ENCODE data around the gene YES1.
"Not testable (repeated sequence)": the region's sequence is repeated elsewhere in the genome, so short reads cannot be mapped to it uniquely, and the experiment has no call there.

The YES1 gene

DNA sequence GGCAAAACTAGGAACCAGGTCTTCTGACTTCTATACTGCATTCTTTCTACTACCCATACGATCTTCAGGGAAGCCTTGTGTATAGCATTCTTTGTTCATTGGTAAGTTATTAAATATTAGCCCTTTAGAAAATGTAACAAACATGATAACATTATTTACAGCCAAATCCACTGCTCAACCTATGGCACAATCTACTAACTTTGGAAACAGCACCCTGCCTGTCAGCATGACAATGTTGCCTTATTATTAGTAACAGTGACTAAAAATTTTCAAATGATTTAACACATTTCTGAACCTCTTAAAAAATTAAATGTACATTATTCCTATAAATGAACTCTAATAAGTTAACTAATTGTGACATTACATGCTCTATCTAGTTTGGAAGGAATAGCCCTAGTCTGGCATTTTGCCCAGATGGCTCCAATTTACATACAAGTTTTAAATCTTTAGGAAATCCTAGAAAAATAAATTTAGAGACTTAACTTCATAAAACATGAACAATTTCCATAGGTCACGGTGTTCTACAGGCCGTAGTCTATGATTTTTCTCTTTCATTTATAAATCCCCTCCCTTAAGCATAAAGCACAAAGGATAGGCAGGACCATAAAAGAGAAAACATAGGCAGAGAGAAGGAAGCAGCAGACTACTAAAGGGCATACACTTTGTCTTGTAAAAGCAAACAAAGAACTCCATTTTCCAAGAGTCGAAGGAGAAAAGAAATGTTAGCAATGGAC, 33.7 kb downstream of the YES1 start:
- no peak for DNase-seq

DNA sequence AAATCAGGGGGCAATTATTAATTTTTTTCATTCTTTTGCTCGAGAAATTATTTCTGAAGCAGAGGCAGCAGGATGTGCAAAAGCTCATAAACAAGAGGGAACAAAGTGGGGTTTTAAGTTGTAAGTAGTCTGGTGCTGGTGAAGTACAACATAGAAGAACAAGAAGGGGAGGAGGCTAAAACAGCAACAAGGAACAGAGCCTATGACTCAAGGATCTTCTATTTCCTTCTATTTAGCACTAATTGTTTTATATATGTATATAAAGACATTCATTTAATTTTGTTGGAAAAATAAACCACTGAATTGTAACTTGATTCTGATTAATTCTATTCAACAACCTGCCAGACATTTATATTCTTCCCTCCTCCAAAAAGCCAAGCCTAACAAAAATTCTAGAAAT, 35.0 kb downstream of the YES1 start:
- DNase-seq, result no peak

DNA sequence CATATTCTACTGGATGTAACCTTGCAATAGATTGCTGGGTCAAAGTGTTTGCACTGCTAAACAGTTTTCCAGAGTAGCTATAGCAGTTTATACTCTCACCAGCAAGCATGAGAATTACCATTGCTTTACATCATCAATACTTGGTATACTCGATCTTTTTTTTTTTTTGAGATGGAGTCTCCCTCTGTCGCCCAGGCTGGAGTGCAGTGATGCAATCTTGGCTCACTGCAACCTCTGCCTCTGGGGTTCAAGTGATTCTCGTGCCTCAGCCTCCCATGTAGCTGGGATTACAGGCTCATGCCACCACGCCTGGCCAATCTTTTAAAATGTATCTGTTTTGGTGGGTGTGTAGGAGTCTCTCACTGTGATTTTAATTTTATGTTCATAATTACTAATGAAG, 36.0 kb downstream of the YES1 start:
- DNase-seq, result not testable (repeated sequence)

DNA sequence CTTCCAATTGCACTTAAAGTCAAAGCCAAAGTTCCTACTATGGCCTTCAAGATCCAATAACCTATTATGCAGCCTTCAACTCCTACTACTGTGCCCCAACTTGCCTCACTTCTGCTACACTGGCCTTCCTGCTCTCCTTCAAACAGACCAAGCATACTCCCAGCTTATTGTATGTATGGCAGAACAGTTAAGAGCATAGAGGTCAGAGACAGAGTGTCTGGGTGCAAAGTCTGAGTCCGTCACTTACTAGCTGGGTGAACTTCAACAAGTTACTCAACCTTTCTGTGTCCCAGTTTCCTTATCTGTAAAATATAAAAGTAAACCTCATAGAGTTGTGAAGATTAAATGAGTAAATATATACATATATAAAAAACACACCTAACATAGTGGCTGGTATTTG, 37.2 kb downstream of the YES1 start:
- DNase-seq, result no peak

DNA sequence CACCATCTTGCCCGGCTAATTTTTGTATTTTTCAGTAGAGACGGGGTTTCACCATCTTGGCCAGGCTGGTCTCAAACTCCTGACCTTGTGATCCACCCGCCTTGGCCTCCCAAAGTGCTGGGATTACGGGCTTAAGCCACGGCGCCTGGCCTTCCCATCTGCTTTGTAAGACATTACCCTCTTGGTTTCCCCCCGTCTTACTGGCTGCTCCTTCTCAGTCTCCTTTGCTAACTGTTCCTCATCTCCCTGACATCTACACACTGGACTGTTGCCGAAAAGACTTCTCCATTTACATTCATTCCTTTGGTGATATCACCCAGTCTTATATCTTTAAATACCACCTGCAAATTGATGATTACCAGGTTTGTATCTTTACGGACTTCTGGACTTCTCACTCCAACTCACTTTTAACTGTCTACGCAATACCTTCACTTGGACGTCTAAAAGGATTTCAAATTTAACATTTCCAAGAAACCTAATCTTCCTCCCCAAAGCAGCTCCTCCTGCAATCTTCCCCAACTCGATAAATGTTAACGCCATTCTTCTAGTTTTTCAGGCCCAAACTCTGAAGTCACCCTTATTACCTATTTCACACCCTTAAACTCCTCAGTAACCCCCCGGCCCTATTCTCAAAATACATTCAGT, 37.9 kb downstream of the YES1 start:
- DNase-seq, result no peak

DNA sequence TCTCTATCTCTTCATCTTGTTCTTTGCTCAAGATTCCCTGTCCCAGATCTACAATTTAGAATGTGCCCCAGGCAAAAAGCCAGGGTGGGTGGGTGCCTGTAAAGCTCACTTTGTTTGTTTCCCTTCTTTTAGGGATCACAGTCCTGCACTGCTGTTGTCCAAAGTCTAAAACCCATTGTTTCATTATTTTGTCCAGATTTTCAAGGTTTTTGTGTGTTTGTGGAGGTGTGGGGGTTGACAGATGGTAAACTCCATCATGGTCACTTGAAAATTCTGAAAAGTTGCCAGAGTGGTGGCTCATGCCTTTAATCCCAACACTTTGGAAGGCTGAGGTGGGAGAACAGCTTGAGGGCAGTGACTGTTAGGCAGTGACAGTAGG, 41.5 kb downstream of the YES1 start:
- DNase-seq, result no peak

DNA sequence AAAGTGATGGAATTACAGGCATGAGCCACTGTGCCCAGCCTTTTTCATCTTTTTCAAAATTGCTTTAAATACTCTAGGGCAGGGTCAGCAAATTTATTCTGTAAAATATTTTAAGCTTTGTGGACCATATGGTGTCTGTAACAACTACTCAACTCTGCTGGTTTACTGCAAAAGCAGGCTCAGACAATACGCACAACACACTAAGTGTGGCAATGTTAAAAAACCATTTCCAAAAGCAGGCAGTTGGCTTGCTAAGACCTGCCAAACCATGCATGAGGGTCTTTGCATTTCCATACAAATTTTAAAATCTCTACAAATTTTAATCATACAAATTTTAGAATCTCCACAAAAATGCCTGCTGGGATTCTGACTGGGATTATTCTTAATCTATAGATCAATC, 44.1 kb downstream of the YES1 start:
- no peak for DNase-seq

DNA sequence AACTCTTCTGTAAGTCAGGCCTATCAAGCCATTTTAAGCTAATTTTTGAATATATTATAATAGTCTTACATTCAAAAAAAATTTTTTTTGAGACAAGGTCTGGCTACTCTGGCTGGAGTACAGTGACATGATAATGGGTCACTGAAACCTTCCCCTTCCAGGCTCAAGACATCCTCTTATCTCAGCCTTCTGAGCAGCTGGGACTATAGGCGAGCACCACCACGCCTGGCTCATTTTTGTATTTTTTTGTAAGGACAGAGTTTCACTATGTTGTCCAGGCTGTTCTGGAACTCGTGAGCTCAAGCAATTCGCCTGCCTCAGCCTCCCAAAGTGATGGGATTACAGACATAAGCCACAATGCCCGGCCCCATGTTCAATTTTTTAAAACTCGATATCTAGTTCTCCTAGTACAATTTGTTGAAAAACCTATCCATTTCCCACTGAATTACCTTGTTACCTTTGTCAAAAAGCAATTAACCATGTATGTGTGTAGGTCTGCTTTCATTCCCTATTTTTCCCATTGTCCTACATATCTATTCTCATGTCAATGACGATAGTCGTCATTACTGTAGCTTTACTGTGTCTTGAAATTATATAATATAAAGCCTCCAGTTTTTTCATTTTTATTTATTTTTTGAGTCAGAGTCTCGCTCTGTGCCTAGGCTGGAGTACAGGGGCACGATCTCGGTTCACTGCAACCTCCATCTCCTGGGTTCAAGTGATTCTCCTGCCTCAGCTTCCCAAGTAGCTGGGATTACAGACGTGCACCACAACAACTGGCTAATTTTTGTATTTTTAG, 44.8 kb downstream of the YES1 start:
- DNase-seq, result no peak

DNA sequence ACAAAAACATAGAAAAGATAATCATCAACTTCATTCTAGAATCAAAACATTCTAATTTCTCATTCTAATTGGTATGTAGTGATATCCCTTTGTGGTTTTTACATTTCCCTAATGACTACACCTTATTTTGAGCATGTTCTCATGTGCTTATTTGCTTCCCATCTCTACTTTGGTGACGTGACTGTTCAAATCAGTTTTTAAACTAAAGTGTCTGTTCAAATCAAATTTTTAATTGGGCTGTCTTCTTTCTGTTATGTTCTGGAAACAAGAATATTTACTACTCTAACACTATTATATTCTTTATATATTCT, 45.5 kb downstream of the YES1 start:
- no peak for DNase-seq

DNA sequence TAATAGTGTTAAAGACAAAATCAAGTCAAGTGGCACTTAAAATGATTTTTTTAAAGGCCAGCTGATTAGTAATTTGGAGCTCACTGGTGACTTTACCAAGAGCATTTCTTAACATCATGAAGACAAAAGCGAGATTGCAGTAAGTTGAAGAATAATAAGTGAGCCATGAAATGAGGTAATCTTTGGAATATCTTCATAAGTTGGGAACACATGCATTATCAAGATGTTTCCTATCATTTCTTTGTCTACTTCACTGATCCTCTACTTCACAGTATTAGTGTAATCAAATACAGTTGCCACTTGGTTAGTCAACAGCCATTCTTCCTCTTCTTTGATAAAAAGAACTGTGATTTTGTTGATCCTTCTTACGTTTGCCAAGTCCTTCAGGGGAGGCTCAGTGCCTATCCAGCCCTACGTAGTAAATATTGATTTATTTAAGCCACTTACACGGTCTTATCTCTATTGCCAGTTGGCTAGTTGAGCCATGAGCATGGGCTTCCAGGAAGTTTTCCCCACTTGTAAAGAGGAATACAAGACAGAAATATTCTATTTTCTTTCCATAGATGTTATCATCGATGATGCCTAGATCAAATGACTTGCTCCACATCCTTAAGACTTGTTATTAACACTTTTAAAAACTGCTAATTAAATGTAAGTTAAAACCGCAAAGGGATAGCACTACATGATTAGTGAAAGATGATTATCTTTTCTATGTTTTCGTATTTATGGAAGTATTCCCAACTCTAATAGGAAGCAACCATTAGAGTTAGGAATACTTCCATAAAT, 46.1 kb downstream of the YES1 start:
- no peak for DNase-seq

DNA sequence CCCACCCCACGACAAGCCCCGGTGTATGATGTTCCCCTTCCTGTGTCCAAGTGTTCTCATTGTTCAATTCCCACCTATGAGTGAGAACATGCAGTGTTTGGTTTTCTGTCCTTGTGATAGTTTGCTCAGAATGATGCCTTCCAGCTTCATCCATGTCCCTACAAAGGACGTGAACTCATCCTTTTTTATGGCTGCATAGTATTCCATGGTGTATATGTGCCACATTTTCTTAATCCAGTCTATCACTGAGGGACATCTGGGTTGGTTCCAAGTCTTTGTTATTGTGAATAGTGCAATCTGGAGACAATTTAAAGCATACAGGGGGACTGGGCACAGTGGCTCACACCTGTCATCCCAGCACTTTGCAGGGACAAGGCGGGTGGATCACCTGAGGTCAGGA, 52.2 kb downstream of the YES1 start:
- not testable (repeated sequence) for DNase-seq

DNA sequence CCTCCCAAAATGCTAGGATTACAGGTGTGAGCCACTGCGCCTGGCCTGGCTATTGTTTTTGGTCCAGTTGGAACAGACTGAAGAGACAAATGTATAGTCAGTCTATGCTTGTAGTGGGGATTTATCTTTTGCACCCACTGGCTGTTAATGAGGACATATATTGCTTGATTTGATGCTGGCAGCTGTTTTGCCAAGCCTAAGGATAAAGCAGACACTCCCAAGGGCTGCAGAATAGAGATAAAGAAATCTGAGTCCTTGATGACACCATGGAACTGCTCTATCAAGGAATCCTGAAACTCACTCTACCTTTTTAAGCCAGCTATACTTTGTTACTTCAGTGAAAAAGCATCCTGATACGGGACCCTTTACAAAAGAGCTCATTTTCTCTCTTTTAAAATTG, 56.5 kb downstream of the YES1 start:
- no peak for DNase-seq

DNA sequence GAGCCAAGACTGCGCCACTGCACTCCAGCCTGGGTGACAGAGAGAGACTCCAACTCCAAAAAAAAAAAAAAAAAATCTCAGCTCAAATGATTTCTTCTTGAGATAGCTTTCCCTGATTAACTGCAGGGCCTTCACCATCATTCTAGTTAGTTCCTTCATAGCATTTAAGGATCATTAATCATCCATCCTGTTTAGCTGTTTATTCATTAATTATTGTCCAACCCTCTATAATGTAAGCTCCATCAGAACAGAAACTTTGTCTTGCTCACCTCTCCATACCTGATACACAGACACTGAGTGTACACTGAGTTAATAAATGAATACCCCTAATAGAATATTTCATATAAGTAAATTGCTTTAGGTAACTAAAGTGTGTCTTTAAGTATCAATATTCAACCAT, 57.4 kb downstream of the YES1 start:
- DNase-seq, result no peak

DNA sequence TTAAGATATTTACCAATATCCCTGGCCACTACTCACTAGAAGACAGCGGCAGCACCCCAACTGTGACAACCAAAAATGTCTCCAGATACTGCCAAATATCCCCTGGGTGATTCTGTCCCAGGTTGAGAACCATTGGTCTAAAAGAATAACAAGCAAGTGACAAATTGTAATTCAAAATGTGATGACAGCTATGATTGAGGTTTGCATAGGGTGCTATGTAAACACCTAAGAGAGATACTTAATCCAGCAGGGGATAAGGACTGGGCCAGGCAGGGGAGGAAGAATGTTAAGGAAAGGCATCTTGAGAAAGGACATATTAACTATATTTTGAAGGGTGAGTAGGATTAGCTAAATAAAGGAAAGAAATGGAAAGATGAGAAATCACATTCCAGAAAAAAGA, 61.6 kb downstream of the YES1 start:
- no peak for DNase-seq

DNA sequence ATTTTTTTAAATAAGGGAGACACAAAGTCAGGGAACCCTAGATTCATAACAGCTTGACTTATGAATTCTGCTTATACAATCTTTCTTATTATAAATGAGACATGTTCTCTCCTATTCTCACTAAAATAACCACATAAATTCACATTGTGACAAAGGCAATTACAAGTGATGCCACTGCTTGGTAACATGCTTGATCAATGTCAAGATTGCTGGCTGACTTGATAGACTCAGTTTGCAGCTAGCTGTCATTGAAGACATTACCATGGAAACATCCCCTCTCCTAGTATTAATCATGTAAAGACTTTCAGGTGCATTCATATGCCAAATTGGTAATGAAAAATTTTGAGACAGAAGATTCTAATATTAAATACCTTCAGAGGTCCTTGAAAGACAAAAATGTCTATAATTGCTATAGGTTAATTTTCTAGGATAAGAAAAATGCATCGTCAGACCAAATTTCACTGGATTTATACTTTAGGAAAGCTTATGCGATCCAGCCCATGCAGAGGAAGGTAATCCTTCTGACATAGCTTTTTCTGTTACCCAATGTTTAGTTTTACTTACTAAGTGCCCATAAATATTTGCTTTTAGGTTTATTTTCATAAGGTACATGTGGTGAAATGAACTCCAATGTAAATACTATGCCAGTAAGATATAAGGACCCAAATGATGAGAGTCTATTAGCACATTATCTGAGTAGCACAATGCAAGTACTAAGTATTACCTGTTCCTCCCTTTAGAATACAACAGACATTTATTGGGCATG, 67.0 kb downstream of the YES1 start:
- DNase-seq, result no peak

DNA sequence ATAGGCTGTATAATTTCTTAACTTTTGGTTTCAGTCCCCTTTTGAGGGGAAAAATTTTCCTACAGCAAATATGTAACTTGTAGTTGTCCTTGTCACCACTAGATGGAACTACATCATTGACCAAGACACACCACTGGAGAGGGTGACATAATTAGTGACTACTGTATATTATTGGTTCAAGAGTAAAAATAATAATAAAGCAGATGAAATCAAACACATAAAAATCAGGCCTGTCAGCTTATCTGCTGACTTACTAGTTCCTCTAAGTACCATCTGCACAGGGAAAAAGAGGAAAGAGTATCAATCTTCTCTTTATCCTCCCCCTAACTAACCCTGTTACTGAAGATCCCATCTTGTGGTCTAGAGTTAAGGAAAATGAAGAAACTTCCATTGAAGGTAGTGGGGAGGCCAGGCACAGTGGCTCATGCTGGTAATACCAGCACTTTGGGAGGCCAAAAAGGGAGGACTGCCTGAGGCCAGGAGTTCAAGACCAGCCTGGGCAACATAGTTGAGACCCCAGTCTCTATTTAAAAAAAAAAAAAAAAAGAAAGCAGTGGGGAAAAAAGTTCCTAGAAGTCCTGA, 70.0 kb downstream of the YES1 start:
- DNase-seq, result peak; percentile 13

DNA sequence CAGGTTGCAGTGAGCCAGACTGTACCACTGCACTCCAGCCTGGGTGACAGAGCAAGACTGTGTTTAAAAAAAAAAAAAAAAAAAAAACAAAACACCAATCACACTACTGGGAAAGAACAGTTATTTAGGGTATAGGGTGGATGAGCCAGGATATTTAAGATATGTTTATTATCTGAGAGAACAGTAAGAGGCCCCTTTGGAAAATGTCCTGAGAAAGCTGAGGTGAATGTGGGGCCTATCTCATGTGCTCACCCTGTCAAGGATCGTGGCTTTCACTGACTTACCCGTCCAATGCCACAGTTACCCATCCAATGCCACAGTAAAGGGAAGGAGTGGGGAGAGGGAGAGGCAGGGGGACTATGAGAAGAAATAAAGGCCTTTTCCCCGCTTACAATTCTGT, 79.7 kb downstream of the YES1 start:
- DNase-seq, result no peak

DNA sequence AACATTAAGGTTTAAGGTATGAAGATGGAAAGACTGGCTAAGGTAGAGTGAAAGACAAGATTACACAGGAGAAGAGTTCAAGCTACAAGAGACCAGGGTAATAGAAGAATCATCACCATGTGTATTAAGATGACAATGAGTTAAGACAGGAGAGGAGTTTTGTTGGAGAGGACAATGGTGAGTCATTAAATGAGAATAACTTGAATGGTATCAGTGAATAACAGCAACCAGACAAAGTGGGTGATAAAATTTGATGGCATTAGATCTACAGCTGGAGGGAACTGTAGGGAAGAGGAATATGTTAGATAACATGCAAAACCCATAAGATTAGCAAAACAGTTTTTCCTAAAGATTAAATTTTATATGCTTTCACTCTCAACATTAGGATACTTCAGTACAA, 80.9 kb downstream of the YES1 start:
- DNase-seq, result no peak

DNA sequence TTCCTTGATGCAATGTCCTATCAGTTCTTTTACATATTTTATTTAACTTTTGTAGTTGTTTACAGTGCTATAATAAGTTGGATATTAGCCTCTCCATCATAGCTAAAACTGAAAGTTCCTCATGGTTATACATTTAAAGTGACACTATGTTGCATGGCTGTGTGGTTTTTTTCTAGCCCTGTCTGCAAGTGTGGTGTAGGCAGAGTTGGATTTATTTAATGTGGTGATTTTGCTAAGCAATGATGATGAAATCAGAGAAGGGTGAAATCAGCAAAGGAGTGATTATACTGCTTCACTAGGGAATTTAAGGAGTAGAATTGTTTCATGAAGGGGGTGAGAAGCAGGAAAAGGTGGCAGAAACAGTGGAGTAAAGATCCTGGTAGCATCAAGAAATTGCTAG, 81.3 kb downstream of the YES1 start:
- DNase-seq, result no peak

DNA sequence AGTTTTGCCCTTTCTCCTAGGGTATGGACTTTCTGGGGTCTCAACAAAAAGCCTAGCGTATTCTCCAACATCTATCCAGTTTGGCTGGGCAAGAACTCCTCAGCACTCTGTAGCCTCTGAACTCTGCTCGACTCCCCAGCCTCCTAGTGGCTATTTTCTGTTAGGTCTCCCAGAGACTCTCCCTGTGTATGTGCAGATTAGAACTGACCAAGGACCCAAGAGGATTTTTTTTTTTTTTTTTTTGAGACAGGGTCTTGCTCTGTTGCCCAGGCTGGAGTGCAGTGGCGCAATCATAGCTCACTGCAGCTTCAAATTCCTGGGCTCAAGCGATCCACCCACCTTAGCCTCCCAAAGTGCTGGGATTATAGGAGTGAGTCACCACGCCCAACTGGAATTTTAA, 81.9 kb downstream of the YES1 start:
- not testable (repeated sequence) for DNase-seq

DNA sequence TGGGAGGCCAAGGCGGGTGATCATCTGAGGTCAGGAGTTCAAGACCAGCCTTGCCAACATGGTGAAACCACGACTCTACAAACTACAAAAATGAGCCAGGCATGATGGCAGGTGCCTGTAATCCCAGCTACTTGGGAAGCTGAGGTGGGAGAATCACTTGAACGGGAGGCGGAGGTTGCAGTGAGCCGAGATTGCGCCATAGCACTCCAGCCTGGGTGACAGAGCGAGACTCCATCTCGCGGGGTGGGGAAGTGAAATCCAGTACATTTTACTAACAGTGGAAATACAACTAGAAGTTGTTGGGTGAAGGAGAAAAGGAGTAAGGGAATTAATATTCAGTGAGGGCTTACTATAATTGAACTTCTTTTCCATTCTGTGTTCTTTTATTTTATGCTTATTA, 86.4 kb downstream of the YES1 start:
- DNase-seq, result no peak

DNA sequence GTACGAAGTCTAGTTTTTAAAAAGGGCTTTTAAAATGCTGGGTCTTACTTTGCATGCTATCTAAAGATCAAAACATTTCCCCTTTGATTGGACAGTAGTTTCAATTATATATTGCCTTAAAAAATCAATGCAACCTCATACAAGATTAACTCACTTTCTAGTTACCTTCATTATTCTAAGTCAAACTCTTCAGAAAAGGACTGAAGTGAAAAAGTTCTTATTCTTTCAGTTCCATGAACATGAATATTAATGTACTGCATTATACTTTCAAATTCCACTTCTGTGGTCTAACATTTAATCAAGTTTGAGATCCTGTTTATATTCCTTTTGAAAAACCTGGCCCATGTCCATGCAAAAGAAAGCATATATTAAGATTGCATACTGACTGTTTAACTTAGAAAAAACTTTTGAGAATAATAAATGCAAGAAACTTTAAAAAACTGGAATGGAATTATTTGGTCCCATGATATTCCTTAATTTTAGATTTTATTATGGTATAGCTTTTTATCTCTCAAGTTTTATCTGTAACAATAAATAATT, 88.4 kb downstream of the YES1 start:
- DNase-seq, result no peak

Measured in NCI-H1105 treated with DMSO at 0.1 percent for 48 hours (cell line).